Skeletal muscle tissue (tissue), 4 donors: Measurements from ENCODE around the gene KRT82. TPM values are rescaled to one million over a fixed set of nuclear protein-coding genes. Genes with fewer than 3 reads are reported as not detected.

ENCODE experiments used
- H3K27ac ChIP-seq: one replicate; pipeline ENCODE4 v1.7.0; 2013; ENCODE audit warnings: mild to moderate bottlenecking, low read depth, low read length, inconsistent platforms
- H3K27me3 ChIP-seq, 3 donors: one replicate each; pipeline ENCODE4 v1.7.0; 2013; ENCODE audit warnings: low read length in 3 of 3; ENCODE audit not compliant: control insufficient read depth in 3 of 3, insufficient read depth in 3 of 3
- H3K36me3 ChIP-seq, 3 donors: one replicate each; pipeline ENCODE4 v1.7.0; 2013; ENCODE audit warnings: low read length in 3 of 3; ENCODE audit not compliant: control insufficient read depth in 3 of 3, insufficient read depth in 3 of 3
- H3K4me1 ChIP-seq, 3 donors: one replicate each; pipeline ENCODE4 v1.7.0; 2013; ENCODE audit warnings: low read length in 3 of 3, mild to moderate bottlenecking in 3 of 3; ENCODE audit not compliant: control insufficient read depth in 3 of 3, insufficient read depth in 3 of 3
- H3K4me3 ChIP-seq, 3 donors: one replicate each; pipeline ENCODE4 v1.7.0; 2013; ENCODE audit warnings: low read length in 3 of 3
- H3K9ac ChIP-seq, 3 donors: one replicate each; pipeline ENCODE4 v1.7.0; 2013; ENCODE audit warnings: low read length in 3 of 3, mild to moderate bottlenecking in 3 of 3, moderate library complexity in 2 of 3, low read depth in 1 of 3
- H3K9me3 ChIP-seq, 3 donors: one replicate each; pipeline ENCODE4 v1.7.0; 2013; ENCODE audit warnings: low read length in 3 of 3; ENCODE audit not compliant: control insufficient read depth in 3 of 3
- total RNA-seq: library from RNA; depleted of rRNA; stranded (reverse); fragments of >200 nt; gene quantifications from one replicate; pipeline ENCODE4 v1.2.3, GENCODE V29; 2014
- donor health status: Osteomylitis.

Gene KRT82
- total RNA-seq, 1 donor from 2014 or later = not detected

DNA sequence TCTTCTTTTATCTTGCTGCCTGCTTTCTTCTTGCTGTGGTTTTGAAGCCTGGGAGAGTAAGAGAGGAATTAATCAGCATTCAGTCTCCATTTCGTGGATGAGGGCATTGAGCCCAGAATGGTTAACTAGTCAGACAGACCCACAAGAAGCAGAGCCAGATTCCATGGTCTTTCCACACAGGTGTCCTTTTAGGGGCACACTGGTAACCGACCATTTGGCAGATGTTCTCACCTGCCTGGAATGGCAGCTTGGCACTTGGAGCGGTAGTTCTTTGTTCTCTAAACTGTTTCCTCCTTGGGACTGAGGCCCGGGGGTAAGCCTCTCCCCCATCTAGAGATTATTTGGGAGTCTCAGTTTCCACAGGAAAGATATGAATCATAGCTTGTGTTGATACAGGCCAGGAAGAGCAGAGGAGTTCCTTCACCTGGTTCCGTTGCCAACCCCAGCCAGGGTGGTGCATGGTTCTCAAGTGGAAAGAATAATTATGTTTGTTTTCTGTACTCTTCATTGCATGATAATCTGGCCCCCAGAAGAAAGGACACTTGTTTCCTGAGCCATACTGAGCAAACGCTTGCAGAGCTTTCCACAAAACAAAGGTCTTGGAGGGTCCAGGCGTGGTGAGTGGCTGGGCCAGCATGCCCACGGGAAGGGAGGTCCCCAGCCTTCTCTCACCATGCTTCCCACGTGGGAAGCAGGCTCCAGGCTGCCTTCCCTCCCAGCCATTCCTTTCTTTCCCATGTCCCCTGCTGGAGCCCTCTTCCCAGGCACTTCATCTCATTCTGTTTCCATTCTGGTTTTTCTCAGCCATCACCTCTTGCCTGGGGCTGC is 30.1 kb upstream of the KRT82 start:
- no peaks in the 10 kb centered on the region for H3K4me1 ChIP-seq
- H3K9me3 ChIP-seq = no peaks in the 10 kb centered on the region
- H3K36me3 ChIP-seq = no peaks in the 10 kb centered on the region
- H3K4me3 ChIP-seq = no peak overlapping the region
- H3K27me3 ChIP-seq = peaks cover 26 to 54% (median 50%) of the 10 kb centered on the region in 3 donors
- H3K9ac ChIP-seq = no peak overlapping the region
- no peak overlapping the region for H3K27ac ChIP-seq

DNA sequence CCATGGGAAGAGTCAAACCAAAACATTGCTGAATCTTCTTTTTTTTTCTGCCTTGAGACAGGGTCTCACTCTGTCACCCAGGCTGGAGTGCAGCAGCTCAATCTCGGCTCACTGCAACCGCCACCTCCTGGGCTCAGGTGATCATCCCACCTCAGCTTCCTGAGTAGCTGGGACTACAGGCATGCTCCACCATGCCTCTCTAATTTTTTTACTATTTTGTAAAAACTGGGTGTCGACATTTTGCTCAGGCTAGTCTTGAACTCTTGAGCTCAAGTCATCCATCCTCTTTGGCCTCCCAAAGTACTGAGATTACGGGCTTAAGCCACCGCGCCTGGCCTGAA is 29.5 kb upstream of the KRT82 start:
- Histone ChIP-seq H3K4me1 (no peaks in the 10 kb centered on the region), H3K27me3 (peaks cover 26 to 53% (median 51%) of the 10 kb centered on the region in 3 donors), H3K4me3 (no peak overlapping the region), H3K9ac (no peak overlapping the region), H3K27ac (no peak overlapping the region), H3K9me3 (no peaks in the 10 kb centered on the region), H3K36me3 (no peaks in the 10 kb centered on the region)

DNA sequence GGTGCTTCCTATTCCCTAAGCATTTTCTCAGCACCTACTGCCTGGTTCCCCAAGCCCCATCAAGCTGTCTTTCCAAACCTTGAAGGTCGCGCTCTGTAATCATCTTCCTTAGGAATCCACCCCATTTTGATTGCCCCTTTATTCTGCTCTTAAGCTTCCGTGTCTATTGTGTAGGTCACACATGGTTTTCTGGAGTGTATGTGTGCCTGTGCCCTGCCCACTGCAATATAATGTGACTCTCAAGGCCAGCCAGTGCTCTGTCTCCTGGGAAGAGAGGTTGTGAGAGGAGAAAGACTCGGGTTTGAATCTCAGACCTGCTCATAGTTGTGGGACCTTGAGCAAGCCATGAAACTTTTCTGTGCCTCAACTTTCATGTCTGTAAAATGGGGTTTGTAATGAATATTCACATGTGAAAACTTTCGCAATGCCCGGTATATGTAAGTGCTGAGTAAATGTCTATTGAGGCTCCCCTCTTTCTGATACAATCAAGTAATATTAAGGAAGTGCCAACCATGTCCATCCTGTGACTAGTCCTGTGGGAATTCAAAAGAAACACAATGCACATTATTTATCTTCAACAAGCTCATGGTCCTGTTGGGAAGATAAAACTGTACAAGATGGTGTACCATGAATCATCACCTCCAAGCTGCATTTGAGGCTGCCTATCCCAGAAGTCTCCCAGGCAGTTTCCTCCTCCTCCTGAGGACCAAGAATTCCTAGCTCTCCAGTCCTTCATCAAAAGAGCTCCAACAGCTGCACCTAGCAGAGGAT is 28.8 kb upstream of the KRT82 start:
- Histone ChIP-seq H3K4me1 (no peaks in the 10 kb centered on the region), H3K27ac (no peak overlapping the region), H3K9me3 (no peaks in the 10 kb centered on the region), H3K27me3 (peaks cover 26 to 56% (median 49%) of the 10 kb centered on the region in 3 donors), H3K9ac (no peak overlapping the region), H3K4me3 (no peak overlapping the region), H3K36me3 (no peaks in the 10 kb centered on the region)

DNA sequence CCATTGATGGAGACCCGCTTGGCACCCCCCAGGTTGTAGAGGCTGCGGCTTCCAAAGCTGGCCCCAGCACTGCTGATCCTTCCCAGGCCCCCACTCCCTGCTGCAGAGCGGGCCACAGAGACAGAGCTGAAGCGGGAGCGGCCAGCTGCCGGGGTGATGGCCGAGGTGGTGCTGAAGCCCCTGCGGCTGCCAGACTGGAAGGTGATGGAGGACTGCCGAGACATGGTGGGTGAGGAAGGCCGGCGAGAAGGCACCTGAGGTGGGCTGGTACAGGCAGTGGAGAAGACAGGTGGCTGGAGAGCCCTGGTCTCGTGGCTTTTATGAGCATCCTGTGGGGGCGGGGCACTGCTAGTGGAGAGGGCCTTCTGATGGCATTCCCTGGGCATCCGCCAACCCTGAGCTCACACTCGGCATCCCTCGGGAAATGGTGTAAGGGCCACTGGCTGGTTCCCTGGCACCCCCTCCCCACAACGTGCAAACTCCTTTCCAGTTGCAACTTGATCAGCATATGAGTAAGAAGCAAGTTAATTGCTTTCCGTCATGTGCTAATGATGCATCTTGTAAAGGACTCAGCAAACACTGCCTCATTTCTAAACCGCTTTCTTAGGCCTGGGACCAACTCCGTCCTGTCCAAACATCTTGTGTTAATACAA is 28.1 kb upstream of the KRT82 start, which contains the start of gene KRT75:
Gene KRT75, minus strand, starts transcription at position 291 of the 653 bp plus-strand sequence. Its CDS starts 67 bp downstream, at position 224.
- no peaks in the 10 kb centered on the region for H3K9me3 ChIP-seq
- no peaks in the 10 kb centered on the region for H3K4me1 ChIP-seq
- no peak within 1 kb of the TSS for H3K9ac ChIP-seq
- H3K36me3 ChIP-seq = no peaks in the 10 kb centered on the region
- H3K4me3 ChIP-seq = no peak within 1 kb of the TSS
- H3K27ac ChIP-seq = no peak within 1 kb of the TSS
- H3K27me3 ChIP-seq = peaks cover 26 to 53% (median 43%) of the 10 kb centered on the region in 3 donors

DNA sequence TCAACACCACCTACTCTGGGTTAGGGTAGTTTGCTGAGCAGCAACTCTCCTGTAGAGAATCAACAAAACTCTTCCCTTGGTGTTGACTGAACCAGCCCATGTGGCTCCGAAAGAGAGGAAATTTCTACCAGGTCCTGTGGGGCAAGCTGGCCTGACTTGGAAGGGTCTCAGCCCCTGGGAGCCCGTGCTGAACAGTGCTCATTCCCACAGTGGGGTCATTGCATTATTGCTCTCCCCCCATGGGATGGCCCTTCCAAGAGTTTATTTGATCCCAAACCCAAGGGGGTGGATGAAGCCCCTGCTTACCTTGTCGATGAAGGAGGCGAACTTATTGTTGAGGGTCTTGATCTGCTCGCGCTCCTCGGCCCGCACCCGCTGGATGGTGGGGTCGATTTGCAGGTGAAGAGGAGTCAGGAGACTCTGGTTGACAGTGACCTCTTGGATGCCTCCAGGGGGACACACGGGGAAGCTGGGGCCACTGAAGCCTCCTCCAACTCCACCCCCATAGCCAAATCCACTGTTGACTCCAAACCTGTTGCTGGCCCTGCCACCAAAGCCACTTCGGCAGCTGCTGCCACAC is 27.5 kb upstream of the KRT82 start:
- Histone ChIP-seq H3K9me3 (no peaks in the 10 kb centered on the region), H3K4me1 (no peaks in the 10 kb centered on the region), H3K27me3 (peaks cover 31 to 49% (median 46%) of the 10 kb centered on the region in 3 donors), H3K4me3 (no peak overlapping the region), H3K27ac (no peak overlapping the region), H3K36me3 (no peaks in the 10 kb centered on the region), H3K9ac (no peak overlapping the region)

DNA sequence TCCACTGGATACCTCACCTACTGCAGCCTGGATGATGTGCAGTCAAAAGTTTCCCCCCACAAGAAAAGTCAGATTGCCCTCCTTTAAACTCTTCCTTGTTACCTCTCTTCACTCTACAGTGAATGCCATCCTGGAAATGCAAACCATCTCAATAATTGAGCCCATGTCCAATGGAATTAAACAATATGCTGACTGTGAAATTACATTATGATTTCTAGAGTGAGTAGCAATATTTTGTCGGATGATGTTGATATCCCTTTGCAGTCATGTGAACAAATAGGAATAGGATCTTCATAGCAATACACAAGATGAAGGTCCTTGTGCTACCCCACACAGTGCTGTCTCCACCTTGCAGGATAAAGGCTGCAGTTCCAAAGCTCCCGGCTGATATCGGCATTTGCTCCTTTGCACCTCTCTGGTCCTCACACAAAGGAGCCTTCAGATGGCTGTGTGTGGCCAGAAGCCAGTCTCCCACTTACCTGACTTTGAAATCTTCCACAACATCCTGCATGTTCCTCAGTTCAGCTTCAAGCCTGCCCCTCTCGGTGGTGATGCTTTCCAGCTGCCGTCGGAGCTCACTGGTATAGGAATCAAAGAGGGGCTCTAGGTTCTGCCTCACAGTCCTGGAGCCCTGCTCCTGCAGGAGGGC is 26.5 kb upstream of the KRT82 start:
- H3K4me3 ChIP-seq = no peak overlapping the region
- no peak overlapping the region for H3K9ac ChIP-seq
- peaks cover 31 to 52% (median 47%) of the 10 kb centered on the region in 3 donors for H3K27me3 ChIP-seq
- no peaks in the 10 kb centered on the region for H3K36me3 ChIP-seq
- no peaks in the 10 kb centered on the region for H3K9me3 ChIP-seq
- H3K27ac ChIP-seq = no peak overlapping the region
- no peaks in the 10 kb centered on the region for H3K4me1 ChIP-seq

DNA sequence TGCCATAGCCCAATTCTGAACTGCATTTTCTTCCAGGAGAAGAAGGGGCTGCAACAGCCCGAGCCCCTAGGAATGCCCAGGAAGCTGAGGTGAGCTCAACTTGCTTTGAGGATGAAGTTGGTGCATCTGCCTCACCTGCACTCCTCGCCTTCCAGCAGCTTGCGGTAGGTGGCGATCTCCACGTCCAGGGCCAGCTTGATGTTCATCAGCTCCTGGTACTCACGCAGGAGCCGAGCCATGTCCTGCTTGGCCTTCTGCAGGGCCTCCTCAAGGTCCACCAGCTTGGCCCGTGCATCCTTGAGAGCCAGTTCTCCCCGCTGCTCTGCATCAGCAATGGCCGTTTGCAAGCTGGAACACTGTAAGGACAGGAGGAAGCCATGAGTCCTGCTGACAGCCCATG is 22.0 kb upstream of the KRT82 start:
- Histone ChIP-seq H3K36me3 (no peaks in the 10 kb centered on the region), H3K4me3 (no peak overlapping the region), H3K4me1 (no peaks in the 10 kb centered on the region), H3K27ac (no peak overlapping the region), H3K9me3 (no peaks in the 10 kb centered on the region), H3K9ac (no peak overlapping the region), H3K27me3 (peaks cover 10 to 35% (median 28%) of the 10 kb centered on the region in 3 donors)

DNA sequence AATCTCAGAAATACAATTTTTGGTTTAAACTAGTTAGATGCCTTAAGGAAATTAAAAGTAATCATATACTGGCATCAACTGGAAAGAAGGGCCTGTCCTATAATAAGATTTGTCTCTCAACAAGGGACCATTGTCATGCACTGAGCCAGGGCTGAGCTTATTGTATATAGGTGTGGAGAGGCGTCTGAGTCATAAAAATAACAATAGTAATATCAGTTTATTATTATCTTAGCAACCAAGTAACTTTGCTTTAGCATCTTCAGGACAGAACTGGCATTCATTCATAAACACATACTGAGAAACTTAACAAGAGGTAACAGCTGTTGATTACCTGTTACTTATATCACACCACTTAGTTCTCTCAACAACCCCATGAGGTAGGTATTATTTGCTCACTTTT is 20.9 kb upstream of the KRT82 start:
- H3K9ac ChIP-seq = no peak overlapping the region
- no peaks in the 10 kb centered on the region for H3K36me3 ChIP-seq
- H3K9me3 ChIP-seq = no peaks in the 10 kb centered on the region
- H3K27me3 ChIP-seq = peaks cover 8 to 33% (median 25%) of the 10 kb centered on the region in 3 donors
- no peak overlapping the region for H3K4me3 ChIP-seq
- no peak overlapping the region for H3K27ac ChIP-seq
- no peaks in the 10 kb centered on the region for H3K4me1 ChIP-seq

DNA sequence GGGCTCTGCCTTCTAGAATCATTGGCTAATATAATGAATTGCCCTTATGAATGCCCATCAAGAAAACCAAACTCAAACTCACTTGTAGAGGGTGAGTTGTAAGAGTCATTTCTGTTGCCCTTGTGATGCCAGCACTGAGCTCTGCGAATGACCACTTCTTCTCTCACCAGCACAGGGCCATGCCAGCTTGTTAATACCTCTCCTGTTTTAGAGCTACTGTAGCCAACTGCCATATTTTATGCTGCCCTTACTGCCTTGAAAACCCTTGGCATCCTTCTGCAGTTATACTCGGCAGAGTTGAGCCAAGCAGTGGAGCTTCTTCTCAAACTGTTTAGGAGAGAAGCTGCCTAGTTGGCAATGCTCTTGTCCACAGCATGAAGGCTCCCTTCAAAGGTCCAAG is 19.9 kb upstream of the KRT82 start:
- Histone ChIP-seq H3K4me3 (no peak overlapping the region), H3K4me1 (no peaks in the 10 kb centered on the region), H3K9me3 (no peaks in the 10 kb centered on the region), H3K9ac (no peak overlapping the region), H3K27me3 (peaks cover 5 to 31% (median 29%) of the 10 kb centered on the region in 3 donors), H3K27ac (no peak overlapping the region), H3K36me3 (no peaks in the 10 kb centered on the region)
